Prostate gland (tissue), 2 donors: Measurements from ENCODE around the gene GRAMD2B. TPM values are rescaled to one million over a fixed set of nuclear protein-coding genes. Genes with fewer than 3 reads are reported as not detected.

ENCODE experiments used
- DNase-seq: peaks from one replicate; pipeline ENCODE4 v3.0.0-alpha.2; 2019; ENCODE audit warnings: low spot score
- H3K27ac ChIP-seq, 2 donors: fragments of 200-600 bp; sonication (generic); 2 replicates each; pipeline ENCODE4 v1.5.1; 2017 to 2019
- H3K27me3 ChIP-seq: fragments of 200-600 bp; sonication (generic); replicated peaks from 2 replicates; pipeline ENCODE4 v1.5.1; 2019; ENCODE audit not compliant: insufficient read depth
- H3K36me3 ChIP-seq, 2 donors: fragments of 200-600 bp; sonication (generic); 1 replicate in 1 of 2; 2 replicates in 1 of 2; pipeline versions ENCODE4 v1.5.1 to v1.8.1; 2017 to 2019
- H3K4me1 ChIP-seq: fragments of 200-600 bp; sonication (generic); replicated peaks from 2 replicates; pipeline ENCODE4 v1.5.1; 2019
- H3K4me3 ChIP-seq, 2 donors: fragments of 200-600 bp; sonication (generic); 2 replicates each; pipeline ENCODE4 v1.5.1; 2017 to 2019
- H3K9me3 ChIP-seq: fragments of 200-600 bp; sonication (generic); 2 replicates; pipeline ENCODE4 v1.5.1; 2017
- POLR2A ChIP-seq: fragments of 450-650 bp; IDR thresholded peaks from one replicate; pipeline ENCODE4 v1.6.1; 2016; ENCODE audit warnings: antibody characterized with exemption, mild to moderate bottlenecking
- POLR2AphosphoS5 ChIP-seq: sonication (generic); formaldehyde crosslinking; IDR thresholded peaks from one replicate; pipeline ENCODE4 v1.6.1; 2017; ENCODE audit warnings: antibody characterized with exemption
- WGBS: methylation state at CpG from one replicate; pipeline ENCODE4 v1.1.5; 2018; 5-methylcytosine and 5-hydroxymethylcytosine counted together
- intact Hi-C: fragments of 100-400 bp; cut with DNase I; formaldehyde crosslinking; loops from one replicate; pipeline ENCODE4 v1.14.2; 2022
- total RNA-seq, 2 donors: library from RNA; depleted of rRNA; stranded (reverse); fragments of >200 nt; gene quantifications; one replicate each; pipeline ENCODE4 v1.1.0, GENCODE V29; 2016
- TF ChIP-seq, protein P1 (sequence below), 4 experiments: fragments of 200-600 bp in 2 of 4; fragments of 450-650 bp in 2 of 4; sonication (generic) in 2 of 4; IDR thresholded peaks; 1 replicate in 3 of 4; 2 replicates in 1 of 4; pipeline ENCODE4 v1.5.1; 2016 to 2019; ENCODE audit warnings: antibody characterized with exemption in 4 of 4, mild to moderate bottlenecking in 2 of 4, moderate library complexity in 2 of 4

Gene GRAMD2B
- total RNA-seq, 2 donors from 2014 or later = 32.1 to 34.4 TPM

- TF ChIP-seq POLR2A = no peak
- TF ChIP-seq POLR2AphosphoS5 = no peak
- TF ChIP-seq, protein P1, sequence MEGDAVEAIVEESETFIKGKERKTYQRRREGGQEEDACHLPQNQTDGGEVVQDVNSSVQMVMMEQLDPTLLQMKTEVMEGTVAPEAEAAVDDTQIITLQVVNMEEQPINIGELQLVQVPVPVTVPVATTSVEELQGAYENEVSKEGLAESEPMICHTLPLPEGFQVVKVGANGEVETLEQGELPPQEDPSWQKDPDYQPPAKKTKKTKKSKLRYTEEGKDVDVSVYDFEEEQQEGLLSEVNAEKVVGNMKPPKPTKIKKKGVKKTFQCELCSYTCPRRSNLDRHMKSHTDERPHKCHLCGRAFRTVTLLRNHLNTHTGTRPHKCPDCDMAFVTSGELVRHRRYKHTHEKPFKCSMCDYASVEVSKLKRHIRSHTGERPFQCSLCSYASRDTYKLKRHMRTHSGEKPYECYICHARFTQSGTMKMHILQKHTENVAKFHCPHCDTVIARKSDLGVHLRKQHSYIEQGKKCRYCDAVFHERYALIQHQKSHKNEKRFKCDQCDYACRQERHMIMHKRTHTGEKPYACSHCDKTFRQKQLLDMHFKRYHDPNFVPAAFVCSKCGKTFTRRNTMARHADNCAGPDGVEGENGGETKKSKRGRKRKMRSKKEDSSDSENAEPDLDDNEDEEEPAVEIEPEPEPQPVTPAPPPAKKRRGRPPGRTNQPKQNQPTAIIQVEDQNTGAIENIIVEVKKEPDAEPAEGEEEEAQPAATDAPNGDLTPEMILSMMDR (IDR thresholded peaks at IDR 0.05) = no peak
- Histone ChIP-seq H3K9me3 (no peaks in the 10 kb centered on the region), H3K27ac (no peak overlapping the region), H3K4me1 (no peaks in the 10 kb centered on the region), H3K36me3 (no peaks in the 10 kb centered on the region), H3K4me3 (no peak overlapping the region), H3K27me3 (no peaks in the 10 kb centered on the region)
- 82% methylated on average over 2 of the region's 2 CpGs for WGBS
- intact Hi-C loops = no loop called here
- no peak for DNase-seq
These were observed 18.0 kb downstream of the GRAMD2B start for GRCh38 chr5:126441230-126441629.

DNA sequence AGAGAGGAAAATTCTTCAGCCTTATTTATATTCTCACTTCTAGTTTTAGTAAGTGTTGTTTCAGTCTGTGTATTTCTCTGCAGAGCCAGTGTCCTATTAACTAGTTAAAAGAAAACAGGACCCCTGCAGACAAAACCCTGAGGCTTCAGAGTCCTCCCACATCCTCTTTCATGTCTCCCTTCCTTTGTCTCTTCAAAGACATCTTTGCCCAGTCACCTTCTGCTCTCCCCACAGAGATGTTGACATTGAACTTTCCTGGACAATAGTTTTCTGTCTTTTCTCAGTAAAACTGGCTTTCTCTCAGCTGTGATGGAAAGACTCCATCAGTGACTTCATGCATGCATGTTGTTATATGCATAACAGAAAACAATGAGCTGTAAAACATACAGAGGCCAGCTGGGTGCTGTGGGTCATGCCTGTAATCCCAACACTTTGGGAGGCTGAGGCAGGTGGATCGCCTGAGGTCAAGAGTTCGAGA is 20.2 kb downstream of the GRAMD2B start:
- Histone ChIP-seq H3K36me3 (no peaks in the 10 kb centered on the region), H3K4me1 (no peaks in the 10 kb centered on the region), H3K9me3 (no peaks in the 10 kb centered on the region), H3K4me3 (no peak overlapping the region), H3K27ac (no peak overlapping the region), H3K27me3 (no peaks in the 10 kb centered on the region)
- no peak for DNase-seq
- intact Hi-C loops = no loop called here
- 66% methylated on average over 2 of the region's 2 CpGs for WGBS
- TF ChIP-seq, protein P1 (IDR thresholded peaks at IDR 0.05) = no peak
- TF ChIP-seq POLR2AphosphoS5 (no peak), POLR2A (no peak)

- Histone ChIP-seq H3K36me3 (no peaks in the 10 kb centered on the region), H3K27me3 (no peaks in the 10 kb centered on the region), H3K9me3 (no peaks in the 10 kb centered on the region), H3K4me3 (no peak overlapping the region), H3K4me1 (no peaks in the 10 kb centered on the region), H3K27ac (no peak overlapping the region)
- DNase-seq = no peak
- intact Hi-C loops = no loop called here
- TF ChIP-seq, protein P1 (IDR thresholded peaks at IDR 0.05) = no peak
- no peak for TF ChIP-seq POLR2A
- no peak for TF ChIP-seq POLR2AphosphoS5
- WGBS = 96% methylated on average over 2 of the region's 2 CpGs
These were observed 20.9 kb downstream of the GRAMD2B start for GRCh38 chr5:126444137-126444536.

DNA sequence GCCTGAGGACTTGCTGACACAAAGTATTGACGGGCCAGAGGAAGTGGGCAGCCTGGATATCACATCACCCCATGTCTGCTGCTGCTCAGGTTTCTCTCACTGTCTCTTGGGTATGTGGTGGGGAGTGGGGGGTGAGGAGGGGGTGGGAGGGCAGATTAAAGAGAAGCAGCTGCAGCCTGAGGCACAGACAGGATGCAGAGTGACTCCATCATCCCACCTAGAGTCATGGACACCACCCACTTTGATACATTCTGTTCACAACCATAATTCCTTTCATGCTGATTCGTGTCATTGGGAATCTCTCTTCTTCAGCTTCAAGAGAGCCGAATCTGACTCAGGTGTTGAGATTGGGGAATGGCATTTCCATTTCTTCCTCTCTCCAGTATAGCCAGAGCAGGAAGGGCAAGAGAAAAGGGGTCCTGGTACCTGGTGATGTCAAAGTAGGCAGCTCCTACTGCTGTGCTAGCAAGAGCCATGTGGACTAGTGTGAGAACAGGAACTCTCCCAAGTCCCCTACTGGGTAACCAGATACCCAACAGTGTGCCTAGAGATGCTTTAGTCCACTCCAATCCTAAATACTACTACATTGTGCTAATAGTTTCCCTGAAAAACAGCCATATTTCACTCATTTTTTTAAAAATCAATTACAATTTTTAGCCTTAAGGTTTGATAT is 22.4 kb downstream of the GRAMD2B start:
- H3K4me3 ChIP-seq = no peak overlapping the region
- no peak for TF ChIP-seq POLR2A
- intact Hi-C loops = no loop called here
- H3K27me3 ChIP-seq = no peaks in the 10 kb centered on the region
- H3K4me1 ChIP-seq = no peaks in the 10 kb centered on the region
- WGBS = 85% methylated on average over 3 of the region's 3 CpGs
- no peak for DNase-seq
- H3K9me3 ChIP-seq = no peaks in the 10 kb centered on the region
- no peaks in the 10 kb centered on the region for H3K36me3 ChIP-seq
- H3K27ac ChIP-seq = no peak overlapping the region

GRCh38 chr5:126446498-126447224 is 23.5 kb downstream of the GRAMD2B start:
- Histone ChIP-seq H3K4me1 (peaks cover 2% of the 10 kb centered on the region), H3K36me3 (no peaks in the 10 kb centered on the region), H3K27ac (no peak overlapping the region), H3K9me3 (no peaks in the 10 kb centered on the region), H3K4me3 (no peak overlapping the region), H3K27me3 (no peaks in the 10 kb centered on the region)
- intact Hi-C loops = no loop called here
- no peak for DNase-seq
- TF ChIP-seq, protein P1 (IDR thresholded peaks at IDR 0.05) = no peak
- no peak for TF ChIP-seq POLR2AphosphoS5
- no peak for TF ChIP-seq POLR2A
- 68% methylated on average over 9 of the region's 9 CpGs for WGBS
